ENCODE data around the gene POLR2I. TPM values are rescaled to one million over a fixed set of nuclear protein-coding genes. Genes with fewer than 3 reads are reported as not detected.

Gene POLR2I
- total and polyA plus RNA-seq, 2 of the 13 experiments (the other 11 are each of a cell fraction or from before 2014, with no cell fraction given) = 40.5 to 104 TPM

GRCh38 chr19:36139473-36140303 is 25.0 kb upstream of the POLR2I start, which contains the start of gene CAPNS1 (continued):
- peak; percentile 88 for TF ChIP-seq ZNF770 (CRISPR knock-in tag; IDR thresholded peaks at IDR 0.05)
- peak; percentile 83; the same call in 1 of the 2 replicates for TF ChIP-seq YEATS4 (CRISPR knock-in tag; IDR thresholded peaks at IDR 0.05; ENCODE audit: borderline replicate concordance)
- no peak for TF ChIP-seq ZNF496 (CRISPR knock-in tag; IDR thresholded peaks at IDR 0.05; ENCODE audit: insufficient replicate concordance)
- 0 out of 2 replicates have a peak, but pooled peaks have one; percentile 66 for TF ChIP-seq ZBTB39 (CRISPR knock-in tag; IDR thresholded peaks at IDR 0.05)
- TF ChIP-seq TMF1 (CRISPR knock-in tag; IDR thresholded peaks at IDR 0.05; ENCODE audit: low read depth) = no peak; the same call in 1 of the 2 replicates
- peak; percentile 64; the same call in 1 of the 2 replicates for TF ChIP-seq SATB2 (CRISPR knock-in tag; IDR thresholded peaks at IDR 0.05)
- TF ChIP-seq FOXK1 (CRISPR knock-in tag; IDR thresholded peaks at IDR 0.05; ENCODE audit: borderline replicate concordance, low read depth) = peak; percentile 72; the same call in 1 of the 2 replicates
- TF ChIP-seq SMARCC2 (IDR thresholded peaks at IDR 0.05) = no peak
- peak; percentile 68; the same call in 1 of the 2 replicates for TF ChIP-seq CCDC6 (CRISPR knock-in tag; IDR thresholded peaks at IDR 0.05)
- 0 out of 2 replicates have a peak, but pooled peaks have one; percentile 66 for TF ChIP-seq ZSCAN30 (CRISPR knock-in tag; IDR thresholded peaks at IDR 0.05)
- peak; percentile 47; the same call in 1 of the 2 replicates for TF ChIP-seq HCFC1 (IDR thresholded peaks at IDR 0.05; ENCODE audit: low read depth, low read length)
- no peak for TF ChIP-seq ZNF124 (CRISPR knock-in tag; IDR thresholded peaks at IDR 0.05)
- 0 out of 2 replicates have a peak, but pooled peaks have one; percentile 10 for TF ChIP-seq ZNF33B (CRISPR knock-in tag; IDR thresholded peaks at IDR 0.05)
- no peak; the same call in 1 of the 2 replicates for TF ChIP-seq ZNF768 (CRISPR knock-in tag; IDR thresholded peaks at IDR 0.05)
- peak; percentile 52; the same call in 1 of the 2 replicates for TF ChIP-seq ZNF317 (CRISPR knock-in tag; IDR thresholded peaks at IDR 0.05)
- TF ChIP-seq PRDM10 (CRISPR knock-in tag; IDR thresholded peaks at IDR 0.05; ENCODE audit: low read depth) = peak; percentile 56; the same call in 1 of the 2 replicates
- peak; percentile 77; the same call in 1 of the 2 replicates for TF ChIP-seq BRCA1 (CRISPR knock-in tag; IDR thresholded peaks at IDR 0.05)
- TF ChIP-seq RARA (CRISPR knock-in tag; IDR thresholded peaks at IDR 0.05) = peak; percentile 50
- peak; percentile 68; the same call in 1 of the 2 replicates for TF ChIP-seq CSRNP1 (CRISPR knock-in tag; IDR thresholded peaks at IDR 0.05)
